ENCODE results near the gene NKD2.

NKD2 gene, protein sequence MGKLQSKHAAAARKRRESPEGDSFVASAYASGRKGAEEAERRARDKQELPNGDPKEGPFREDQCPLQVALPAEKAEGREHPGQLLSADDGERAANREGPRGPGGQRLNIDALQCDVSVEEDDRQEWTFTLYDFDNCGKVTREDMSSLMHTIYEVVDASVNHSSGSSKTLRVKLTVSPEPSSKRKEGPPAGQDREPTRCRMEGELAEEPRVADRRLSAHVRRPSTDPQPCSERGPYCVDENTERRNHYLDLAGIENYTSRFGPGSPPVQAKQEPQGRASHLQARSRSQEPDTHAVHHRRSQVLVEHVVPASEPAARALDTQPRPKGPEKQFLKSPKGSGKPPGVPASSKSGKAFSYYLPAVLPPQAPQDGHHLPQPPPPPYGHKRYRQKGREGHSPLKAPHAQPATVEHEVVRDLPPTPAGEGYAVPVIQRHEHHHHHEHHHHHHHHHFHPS

GRCh38 chr5:1008451-1009358 lies at the start of gene NKD2:
Gene NKD2, plus strand, starts transcription at chr5:1008802. Its CDS starts 256 bp downstream, at chr5:1009058.
- H3K4me3 ChIP-seq (ENCODE audit: low read length): no peak within 1 kb of the TSS
- DNase-seq (ENCODE audit: low read depth): no peak
- TF ChIP-seq, protein P1, sequence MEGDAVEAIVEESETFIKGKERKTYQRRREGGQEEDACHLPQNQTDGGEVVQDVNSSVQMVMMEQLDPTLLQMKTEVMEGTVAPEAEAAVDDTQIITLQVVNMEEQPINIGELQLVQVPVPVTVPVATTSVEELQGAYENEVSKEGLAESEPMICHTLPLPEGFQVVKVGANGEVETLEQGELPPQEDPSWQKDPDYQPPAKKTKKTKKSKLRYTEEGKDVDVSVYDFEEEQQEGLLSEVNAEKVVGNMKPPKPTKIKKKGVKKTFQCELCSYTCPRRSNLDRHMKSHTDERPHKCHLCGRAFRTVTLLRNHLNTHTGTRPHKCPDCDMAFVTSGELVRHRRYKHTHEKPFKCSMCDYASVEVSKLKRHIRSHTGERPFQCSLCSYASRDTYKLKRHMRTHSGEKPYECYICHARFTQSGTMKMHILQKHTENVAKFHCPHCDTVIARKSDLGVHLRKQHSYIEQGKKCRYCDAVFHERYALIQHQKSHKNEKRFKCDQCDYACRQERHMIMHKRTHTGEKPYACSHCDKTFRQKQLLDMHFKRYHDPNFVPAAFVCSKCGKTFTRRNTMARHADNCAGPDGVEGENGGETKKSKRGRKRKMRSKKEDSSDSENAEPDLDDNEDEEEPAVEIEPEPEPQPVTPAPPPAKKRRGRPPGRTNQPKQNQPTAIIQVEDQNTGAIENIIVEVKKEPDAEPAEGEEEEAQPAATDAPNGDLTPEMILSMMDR (IDR thresholded peaks at IDR 0.05; ENCODE audit: insufficient read depth, low read depth, low read length, missing control alignments): no peak

- TF ChIP-seq, protein P1 (IDR thresholded peaks at IDR 0.05; ENCODE audit: insufficient read depth, low read depth, low read length, missing control alignments): no peak
- no peak for DNase-seq (ENCODE audit: low read depth)
- no peak overlapping the region for H3K4me3 ChIP-seq (ENCODE audit: low read length)
Observed at GRCh38 chr5:959581-960531, 48.7 kb upstream of the NKD2 start.

GRCh38 chr5:960551-960950 lies 48.1 kb upstream of the NKD2 start:
- DNase-seq (ENCODE audit: low read depth): no peak
- TF ChIP-seq, protein P1 (IDR thresholded peaks at IDR 0.05; ENCODE audit: insufficient read depth, low read depth, low read length, missing control alignments): no peak
- H3K4me3 ChIP-seq (ENCODE audit: low read length): no peak overlapping the region

- H3K4me3 ChIP-seq (ENCODE audit: low read length): no peak overlapping the region
- TF ChIP-seq, protein P1 (IDR thresholded peaks at IDR 0.05; ENCODE audit: insufficient read depth, low read depth, low read length, missing control alignments): no peak
Observed at GRCh38 chr5:961002-961710, 47.4 kb upstream of the NKD2 start.

GRCh38 chr5:961711-962240 lies 46.8 kb upstream of the NKD2 start:
- DNase-seq (ENCODE audit: low read depth): no peak
- TF ChIP-seq, protein P1 (IDR thresholded peaks at IDR 0.05; ENCODE audit: insufficient read depth, low read depth, low read length, missing control alignments): no peak
- no peak overlapping the region for H3K4me3 ChIP-seq (ENCODE audit: low read length)

More at GRCh38 chr5:961002-961710, 47.4 kb upstream of the NKD2 start:
- DNase-seq (ENCODE audit: low read depth): no peak

All from epithelial cell of esophagus (primary cell).